HEK293T (cell line): ENCODE measurements around the gene JPH4.

Experiments used
- ARNT ChIP-seq: fragments of 450-650 bp; IDR thresholded peaks from 2 replicates; pipeline ENCODE4 v1.6.1; 2017; ENCODE audit warnings: mild to moderate bottlenecking
- BHLHE40 ChIP-seq: fragments of 450-650 bp; IDR thresholded peaks from 2 replicates; pipeline ENCODE4 v1.6.1; 2016; ENCODE audit warnings: mild to moderate bottlenecking, moderate library complexity, borderline replicate concordance
- FOXA1 ChIP-seq: fragments of 450-650 bp; IDR thresholded peaks from 2 replicates; pipeline ENCODE4 v1.6.1; 2016; ENCODE audit warnings: mild to moderate bottlenecking
- FOXK2 ChIP-seq: fragments of 450-650 bp; IDR thresholded peaks from 2 replicates; pipeline ENCODE4 v1.6.1; 2016; ENCODE audit warnings: mild to moderate bottlenecking
- FOXM1 ChIP-seq: fragments of 450-650 bp; IDR thresholded peaks from 2 replicates; pipeline ENCODE4 v1.6.1; 2017; ENCODE audit warnings: mild to moderate bottlenecking, borderline replicate concordance
- HDGF ChIP-seq: fragments of 450-650 bp; IDR thresholded peaks from 2 replicates; pipeline ENCODE4 v1.6.1; 2017; ENCODE audit warnings: antibody characterized with exemption, borderline replicate concordance
- L3MBTL2 ChIP-seq: fragments of 450-650 bp; conservative IDR thresholded peaks from 2 replicates; pipeline ENCODE4 v1.6.1; 2016; ENCODE audit warnings: mild to moderate bottlenecking
- NFRKB ChIP-seq: fragments of 450-650 bp; IDR thresholded peaks from 2 replicates; pipeline ENCODE4 v1.6.1; 2016; ENCODE audit warnings: mild to moderate bottlenecking, moderate library complexity
- SP1 ChIP-seq: fragments of 450-650 bp; IDR thresholded peaks from 2 replicates; pipeline ENCODE4 v1.6.1; 2017
- SUZ12 ChIP-seq: fragments of 450-650 bp; IDR thresholded peaks from 2 replicates; pipeline ENCODE4 v1.6.1; 2016; ENCODE audit warnings: mild to moderate bottlenecking
- TARDBP ChIP-seq: fragments of 450-650 bp; IDR thresholded peaks from 2 replicates; pipeline ENCODE4 v1.6.1; 2016
- TF ChIP-seq, protein P1 (sequence below): fragments of 450-650 bp; IDR thresholded peaks from 2 replicates; pipeline ENCODE4 v1.6.1; 2016

DNA sequence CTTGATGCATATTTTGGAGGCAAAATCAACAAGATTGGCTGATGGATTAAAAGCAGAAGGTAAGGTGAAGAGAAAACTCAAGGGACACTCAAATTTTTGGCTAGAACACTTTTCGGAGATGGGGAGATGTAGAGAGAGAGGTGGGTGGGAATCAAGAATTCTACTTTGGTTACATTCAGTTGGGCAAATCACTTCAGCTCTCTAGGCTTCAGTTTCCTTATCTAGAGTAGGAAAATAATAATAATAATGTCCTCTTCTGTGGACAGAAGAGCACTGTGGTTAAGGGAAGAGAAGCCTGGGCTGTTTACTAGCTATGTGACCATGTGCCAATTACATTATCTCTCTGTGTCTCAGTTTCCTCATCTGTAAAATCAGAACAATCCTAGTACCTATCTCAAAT, 34.2 kb upstream of the JPH4 start:
- TF ChIP-seq SUZ12 (no peak), FOXM1 (no peak), L3MBTL2 (no peak), NFRKB (no peak), SP1 (no peak), FOXK2 (no peak), ARNT (no peak), FOXA1 (no peak), HDGF (no peak), TARDBP (no peak), BHLHE40 (no peak)
- TF ChIP-seq, protein P1, sequence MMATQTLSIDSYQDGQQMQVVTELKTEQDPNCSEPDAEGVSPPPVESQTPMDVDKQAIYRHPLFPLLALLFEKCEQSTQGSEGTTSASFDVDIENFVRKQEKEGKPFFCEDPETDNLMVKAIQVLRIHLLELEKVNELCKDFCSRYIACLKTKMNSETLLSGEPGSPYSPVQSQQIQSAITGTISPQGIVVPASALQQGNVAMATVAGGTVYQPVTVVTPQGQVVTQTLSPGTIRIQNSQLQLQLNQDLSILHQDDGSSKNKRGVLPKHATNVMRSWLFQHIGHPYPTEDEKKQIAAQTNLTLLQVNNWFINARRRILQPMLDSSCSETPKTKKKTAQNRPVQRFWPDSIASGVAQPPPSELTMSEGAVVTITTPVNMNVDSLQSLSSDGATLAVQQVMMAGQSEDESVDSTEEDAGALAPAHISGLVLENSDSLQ = no peak
